Measurements from ENCODE around the gene PPDPF.
"Not testable (repeated sequence)": the region's sequence is repeated elsewhere in the genome, so short reads cannot be mapped to it uniquely, and the experiment has no call there.

Gene PPDPF

GRCh38 chr20:63549679-63550282, 29.2 kb downstream of the PPDPF start:
- no peak for DNase-seq (ENCODE audit: low read depth in 2 of 2)

- DNase-seq (ENCODE audit: low read depth in 2 of 2): no peak
Observed at GRCh38 chr20:63551068-63551467, 30.5 kb downstream of the PPDPF start.

- DNase-seq (ENCODE audit: low read depth in 2 of 2): peak in 1 of 2 donors; percentile 27
Observed at GRCh38 chr20:63552481-63553249, 32.1 kb downstream of the PPDPF start.

GRCh38 chr20:63553251-63553932, 32.8 kb downstream of the PPDPF start:
- peak; percentile 61 to 78 for DNase-seq (ENCODE audit: low read depth in 2 of 2)

GRCh38 chr20:63553933-63554290, 33.3 kb downstream of the PPDPF start, which contains the start of gene FNDC11:
Gene FNDC11, plus strand, starts transcription at chr20:63554159. Its CDS starts 1,505 bp downstream, at chr20:63555664.
- DNase-seq (ENCODE audit: low read depth in 2 of 2): peak in 1 of 2 donors; percentile 48

GRCh38 chr20:63554361-63555278, 34.1 kb downstream of the PPDPF start:
- no peak for DNase-seq (ENCODE audit: low read depth in 2 of 2)

- DNase-seq (ENCODE audit: low read depth in 2 of 2): no peak
Observed at GRCh38 chr20:63555661-63556381, 35.3 kb downstream of the PPDPF start.

GRCh38 chr20:63556873-63557478, 36.4 kb downstream of the PPDPF start:
- DNase-seq (ENCODE audit: low read depth in 2 of 2): no peak

GRCh38 chr20:63557481-63557891, 36.9 kb downstream of the PPDPF start:
- DNase-seq (ENCODE audit: low read depth in 2 of 2): no peak

- no peak for DNase-seq (ENCODE audit: low read depth in 2 of 2)
Observed at GRCh38 chr20:63558804-63559484, 38.4 kb downstream of the PPDPF start.

GRCh38 chr20:63559485-63560332, 39.1 kb downstream of the PPDPF start:
- DNase-seq (ENCODE audit: low read depth in 2 of 2): not testable (repeated sequence)

- no peak for DNase-seq (ENCODE audit: low read depth in 2 of 2)
Observed at GRCh38 chr20:63560333-63560805, 39.8 kb downstream of the PPDPF start.

- DNase-seq (ENCODE audit: low read depth in 2 of 2): no peak
Observed at GRCh38 chr20:63560856-63561609, 40.5 kb downstream of the PPDPF start.

GRCh38 chr20:63561624-63562396, 41.2 kb downstream of the PPDPF start:
- no peak for DNase-seq (ENCODE audit: low read depth in 2 of 2)

GRCh38 chr20:63562461-63563224, 42.1 kb downstream of the PPDPF start:
- no peak for DNase-seq (ENCODE audit: low read depth in 2 of 2)

- no peak for DNase-seq (ENCODE audit: low read depth in 2 of 2)
Observed at GRCh38 chr20:63563225-63563935, 42.8 kb downstream of the PPDPF start.
